G401 (cell line): ENCODE measurements around the gene KIAA0586. TPM values are rescaled to one million over a fixed set of nuclear protein-coding genes. Genes with fewer than 3 reads are reported as not detected.
"Not testable (repeated sequence)": the region's sequence is repeated elsewhere in the genome, so short reads cannot be mapped to it uniquely, and the experiment has no call there.

ENCODE experiments used
- DNase-seq: peaks from one replicate; pipeline ENCODE4 v3.0.0-alpha.2; 2015; ENCODE audit warnings: low spot score
- in situ Hi-C: cut with HindIII; loops from 2 replicates; pipeline ENCODE4 v1.10.0; 2016; ENCODE audit warnings: low sequenced_read_pairs, mixed read lengths
- total RNA-seq: library from RNA; depleted of rRNA; stranded (reverse); fragments of >200 nt; shearing (Covaris generic); gene quantifications from 2 replicates; pipeline ENCODE4 v1.2.3, GENCODE V29; 2014; rRNA removed

The KIAA0586 gene
- total RNA-seq = 13.8 and 16.6 TPM in 2 replicates

GRCh38 chr14:58427281-58428117, at the start of gene KIAA0586, which contains the start of gene TIMM9:
Gene KIAA0586, plus strand, starts transcription at chr14:58427719. Its CDS starts 546 bp downstream, at chr14:58428265.
Gene TIMM9, minus strand, starts transcription at chr14:58427531. Its CDS starts 15,586 bp downstream, at chr14:58411945.
- in situ Hi-C loops = no loop called here

DNA sequence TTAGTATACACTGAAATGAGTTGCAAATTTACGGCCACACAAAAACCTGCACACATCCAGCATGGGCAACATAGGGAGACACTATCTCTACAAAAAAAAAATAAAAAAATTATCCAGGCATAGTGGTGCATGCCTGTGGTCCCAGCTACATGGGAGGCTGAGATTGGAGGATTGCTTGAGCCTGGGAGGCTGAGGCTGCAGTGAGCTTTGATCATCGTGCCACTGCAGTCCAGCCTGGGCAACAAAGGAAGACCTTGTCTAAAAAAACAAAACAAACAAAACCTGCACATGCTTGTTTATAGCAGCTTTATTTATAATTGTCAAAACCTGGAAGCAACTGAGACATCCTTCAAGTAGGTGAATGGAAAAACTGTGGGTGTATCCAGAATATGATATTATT, 36.7 kb upstream of the KIAA0586 start:
- in situ Hi-C loops = no loop called here
- DNase-seq = no peak

More at GRCh38 chr14:58427281-58428117, at the start of gene KIAA0586, which contains the start of gene TIMM9:
- peak; percentile 97 for DNase-seq

DNA sequence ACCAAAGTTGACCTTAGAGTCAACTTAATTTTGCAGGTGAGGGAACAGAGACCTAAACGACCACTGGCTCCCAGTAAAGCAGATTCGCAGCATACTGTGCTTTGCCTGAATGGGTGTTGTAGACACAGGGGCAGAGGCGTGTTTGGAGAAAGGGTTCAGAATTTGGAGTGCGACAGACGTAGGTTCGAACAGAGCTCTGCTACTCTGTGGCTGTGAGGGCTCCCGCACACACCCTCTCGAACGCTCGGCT, 32.0 kb upstream of the KIAA0586 start:
- in situ Hi-C loops = no loop called here
- no peak for DNase-seq

DNA sequence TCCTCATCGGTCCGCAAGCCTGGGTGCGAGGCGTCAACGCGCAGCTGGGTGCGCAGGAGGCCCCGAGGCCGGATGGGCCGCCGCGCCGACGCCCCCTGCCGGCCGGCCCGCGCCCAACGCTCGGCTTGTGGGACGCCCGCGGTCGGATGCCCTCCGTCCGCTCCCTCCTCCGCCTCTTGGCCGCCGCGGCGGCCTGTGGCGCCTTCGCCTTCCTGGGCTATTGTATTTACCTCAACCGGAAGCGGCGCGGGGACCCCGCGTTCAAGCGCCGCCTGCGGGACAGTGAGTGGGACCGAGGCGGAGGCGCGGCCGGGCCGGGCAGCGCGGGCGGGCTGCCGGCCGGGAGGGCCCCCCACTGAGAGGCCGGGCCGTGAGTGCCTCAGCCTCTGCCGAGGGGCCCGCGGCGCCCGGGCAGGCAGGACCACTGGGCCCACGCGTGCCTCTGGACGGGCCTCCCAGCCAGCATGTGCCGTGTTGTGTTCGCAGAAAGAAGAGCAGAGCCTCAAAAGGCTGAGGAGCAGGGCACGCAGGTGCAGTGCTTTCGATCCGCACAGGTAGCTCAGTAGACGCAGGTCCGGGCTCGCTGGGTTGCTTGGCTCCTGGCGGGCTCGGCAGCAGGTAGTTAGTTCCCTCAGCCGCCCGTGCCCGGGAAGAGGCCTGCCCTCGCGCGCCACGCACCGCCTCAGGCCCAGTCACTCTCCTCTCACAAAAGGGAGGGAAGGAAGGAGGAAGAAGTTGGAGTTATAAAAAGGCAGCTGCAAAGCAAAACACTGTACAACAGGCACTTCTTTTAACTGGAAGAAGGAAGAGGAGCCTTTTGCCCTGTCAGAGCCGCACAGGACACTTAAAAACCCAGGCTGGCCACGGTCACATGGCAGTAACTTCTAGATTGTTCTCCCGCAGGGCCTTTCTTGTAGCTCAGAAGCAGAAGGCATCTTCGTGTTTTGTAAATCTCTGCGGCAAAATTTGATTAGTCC, 31.4 kb upstream of the KIAA0586 start, which contains the start of gene TOMM20L:
Gene TOMM20L, plus strand, starts transcription at position 119 of the 977 bp plus-strand sequence. Its CDS starts 28 bp downstream, at position 147.
- peak; percentile 50 for DNase-seq
- in situ Hi-C loops = no loop called here

DNA sequence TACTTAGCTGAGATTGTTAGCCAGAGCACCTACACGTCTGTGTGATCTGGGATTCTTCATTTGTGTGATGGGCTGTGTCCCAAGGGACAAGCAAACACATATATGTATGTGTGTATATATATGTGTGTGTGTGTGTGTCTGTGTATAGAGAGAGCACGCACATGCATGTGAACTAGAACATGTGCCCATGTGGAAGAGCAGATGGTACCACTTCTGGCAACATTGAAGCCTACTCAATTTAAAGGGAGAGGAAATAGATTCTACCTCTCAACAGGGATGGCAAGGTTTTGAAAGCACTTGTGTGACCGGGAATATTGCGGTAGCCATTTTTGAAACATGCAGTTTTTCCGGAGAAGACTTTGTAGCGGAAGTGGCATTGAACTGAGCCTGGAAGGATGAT, 30.4 kb upstream of the KIAA0586 start:
- in situ Hi-C loops = no loop called here
- DNase-seq = no peak

DNA sequence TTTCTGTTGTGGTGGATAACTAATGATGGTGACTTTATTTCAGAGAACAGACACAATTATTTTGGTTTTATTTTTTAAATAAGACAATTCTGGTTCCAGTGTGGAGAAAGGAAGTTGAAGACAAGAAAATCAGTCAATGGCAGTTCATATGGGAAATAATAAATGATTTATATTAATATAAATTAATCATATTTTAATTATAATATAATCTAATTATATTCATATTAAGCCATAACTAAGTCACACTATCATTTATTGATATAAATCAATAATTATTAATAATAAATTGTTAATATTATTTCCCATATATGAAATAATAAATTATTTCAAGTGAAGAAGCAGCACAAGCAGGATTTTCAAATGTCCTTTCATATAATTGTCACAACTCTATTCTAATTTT, 29.0 kb upstream of the KIAA0586 start:
- no peak for DNase-seq
- in situ Hi-C loops = no loop called here

GRCh38 chr14:58398895-58399294, 28.6 kb upstream of the KIAA0586 start:
- DNase-seq = no peak
- in situ Hi-C loops = no loop called here

- in situ Hi-C loops = no loop called here
- no peak for DNase-seq
These were observed 25.9 kb upstream of the KIAA0586 start for GRCh38 chr14:58401587-58401986.

DNA sequence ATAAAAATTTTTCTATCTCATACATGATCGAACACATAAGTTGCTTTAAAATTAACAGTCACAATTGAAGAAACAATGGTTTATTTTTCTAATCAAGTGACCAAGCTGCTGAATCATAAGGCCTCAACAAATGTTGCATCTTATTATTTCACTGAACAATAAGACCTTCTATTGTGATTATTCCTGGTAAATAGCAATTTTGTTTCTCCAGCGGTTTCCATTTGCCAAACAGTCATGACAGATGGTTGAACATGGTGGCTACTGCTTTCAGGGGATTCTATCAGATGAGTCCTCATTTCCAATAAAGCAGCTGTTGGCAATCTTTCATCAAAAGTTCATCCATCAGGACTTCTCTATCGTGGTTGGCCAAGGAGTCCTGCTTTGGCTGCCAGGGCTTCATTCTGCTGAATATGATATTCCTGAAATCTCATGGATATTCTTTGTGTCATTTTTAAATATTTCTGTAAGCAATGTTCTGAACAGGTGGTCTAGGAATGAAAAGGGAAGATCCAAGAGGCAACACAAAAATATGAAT, 18.8 kb upstream of the KIAA0586 start:
- no peak for DNase-seq
- in situ Hi-C loops = no loop called here

DNA sequence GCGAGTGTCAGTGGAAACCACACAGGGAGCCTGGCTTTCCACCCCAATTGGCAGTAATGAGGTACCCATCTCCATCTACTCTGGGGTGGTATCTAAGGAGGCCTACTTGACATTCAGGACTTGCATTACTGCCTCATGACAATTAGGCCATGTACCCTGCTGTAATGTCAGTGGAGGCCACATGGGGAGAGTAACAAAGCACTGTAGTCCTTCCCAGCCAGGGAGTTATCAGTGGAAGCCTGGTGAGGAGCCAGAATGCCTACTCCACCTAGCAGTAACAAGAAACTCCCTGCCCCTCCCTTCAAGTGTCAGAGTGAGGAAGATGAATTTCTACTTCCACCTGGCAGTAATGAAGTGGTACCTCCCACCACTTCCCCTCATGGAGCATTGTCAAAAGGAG, 12.7 kb upstream of the KIAA0586 start:
- in situ Hi-C loops = no loop called here
- no peak for DNase-seq

DNA sequence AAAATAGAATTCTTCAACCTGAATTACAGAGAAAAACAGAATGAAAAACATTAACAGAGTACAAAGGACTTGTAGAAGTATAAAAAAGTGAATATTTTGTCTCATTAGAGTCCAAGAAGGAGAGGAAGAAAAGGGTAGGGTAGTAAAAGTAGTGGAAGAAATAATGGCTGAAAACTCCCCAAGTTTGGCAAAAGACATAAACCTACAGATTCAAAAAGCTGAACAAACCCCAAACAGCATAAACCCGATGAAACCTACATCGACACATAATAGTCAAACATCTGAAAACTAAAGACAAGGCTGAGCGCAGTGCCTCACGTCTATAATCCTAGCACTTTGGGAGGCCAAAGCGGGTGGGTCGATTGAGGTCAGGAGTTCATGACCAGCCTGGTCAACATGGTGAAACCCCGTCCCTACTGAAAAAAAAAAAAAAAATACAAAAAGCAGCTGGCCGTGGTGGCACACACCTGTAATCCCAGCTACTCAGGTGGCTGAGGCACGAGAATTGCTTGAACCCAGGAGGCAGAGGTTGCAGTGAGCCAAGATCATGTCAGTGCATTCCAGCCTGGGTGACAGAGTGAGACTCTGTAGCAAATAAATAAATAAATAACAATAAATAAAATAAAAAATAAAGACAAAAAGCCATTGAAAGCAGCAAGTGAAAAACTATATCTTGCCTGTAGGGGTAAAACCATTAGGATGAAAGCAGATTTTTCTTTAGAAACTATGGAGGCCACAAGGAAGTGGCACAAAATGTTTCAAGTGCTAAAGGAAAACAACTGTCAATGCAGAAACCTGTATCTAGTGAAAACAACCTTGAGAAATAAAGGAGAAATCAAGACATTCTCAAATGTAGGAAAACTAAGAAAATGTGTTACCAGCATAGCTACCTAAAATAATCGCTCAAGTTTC, 11.6 kb upstream of the KIAA0586 start:
- no peak for DNase-seq
- in situ Hi-C loops = no loop called here

- DNase-seq, in situ Hi-C loops: not testable (repeated sequence)
These were observed 10.6 kb upstream of the KIAA0586 start for GRCh38 chr14:58416934-58417333.

DNA sequence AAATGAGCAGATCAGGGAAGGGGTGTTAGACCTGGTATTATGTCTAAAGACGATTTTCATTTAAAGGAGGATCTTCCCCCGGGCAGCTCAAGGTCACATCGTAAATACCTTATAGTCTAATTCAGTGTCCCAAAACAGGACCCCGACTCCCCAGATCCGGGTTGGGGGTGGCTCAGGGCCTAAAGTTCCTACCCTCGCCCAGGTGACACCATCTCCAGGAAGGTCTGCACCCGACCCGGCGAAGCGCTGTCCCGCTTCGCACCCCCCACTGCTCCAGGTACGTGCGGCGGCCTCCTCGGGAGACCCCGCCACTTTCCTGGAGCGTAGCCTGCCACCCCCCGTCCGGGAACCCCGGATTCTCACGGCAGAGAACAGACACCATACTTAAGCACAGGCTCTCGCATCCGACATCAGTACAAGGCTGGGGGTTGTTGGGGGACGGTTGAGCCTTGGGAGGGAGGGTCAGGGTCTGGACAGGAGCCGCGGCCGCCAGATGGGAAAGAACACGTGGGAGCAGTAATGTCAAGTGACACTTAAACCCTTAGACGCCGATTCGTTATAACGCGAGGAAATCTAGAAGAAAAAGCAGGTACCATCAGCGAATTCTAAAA, 744 bp upstream of the KIAA0586 start:
- DNase-seq = peak; percentile 79

DNA sequence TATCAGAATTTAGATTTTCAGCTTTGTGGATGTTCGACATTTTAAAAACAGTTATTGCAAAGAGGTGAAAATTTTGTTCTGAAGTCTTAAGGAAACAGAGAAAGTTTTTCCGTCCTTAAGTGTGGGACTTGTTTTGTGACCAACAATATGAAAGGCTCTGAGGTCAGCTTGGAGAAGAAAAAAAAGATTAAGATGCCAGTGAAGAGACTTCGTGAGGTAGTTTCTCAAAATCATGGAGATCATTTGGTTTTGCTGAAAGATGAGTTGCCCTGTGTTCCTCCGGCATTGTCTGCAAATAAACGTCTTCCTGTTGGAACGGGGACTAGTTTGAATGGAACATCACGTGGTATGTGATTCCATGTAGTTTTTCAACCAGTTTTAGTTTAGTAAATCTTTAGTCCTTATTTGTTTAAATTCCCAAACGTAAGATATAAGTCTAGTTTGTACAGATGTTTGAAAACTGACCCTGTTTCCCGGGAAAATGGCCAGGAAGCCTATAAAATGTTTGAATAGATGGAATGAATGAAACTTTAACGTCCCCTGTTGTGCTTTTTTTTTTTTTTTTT, 682 bp downstream of the KIAA0586 start:
- in situ Hi-C loops = no loop called here
- peak; percentile 64 for DNase-seq

More for the DNA sequence above, 744 bp upstream of the KIAA0586 start:
- in situ Hi-C loops = no loop called here

DNA sequence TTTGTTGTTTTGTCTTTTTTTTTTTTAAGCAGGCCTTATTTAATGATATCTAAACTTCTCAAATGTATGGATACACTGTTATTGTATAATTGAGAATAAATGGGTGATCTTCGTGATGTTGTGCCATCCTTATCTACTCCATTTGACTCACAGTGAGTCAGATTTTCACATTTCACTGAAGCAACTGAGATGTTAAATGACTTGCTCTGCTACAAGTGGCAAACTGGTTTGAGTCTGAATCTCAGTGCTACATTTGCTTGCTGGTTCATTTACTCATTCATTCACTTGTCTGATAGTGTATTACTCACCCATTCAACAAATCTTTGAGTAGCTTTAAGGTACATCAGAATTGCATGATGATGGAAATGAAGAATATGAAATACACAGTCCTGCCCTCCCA, 2.6 kb downstream of the KIAA0586 start:
- in situ Hi-C loops = no loop called here
- DNase-seq = no peak

DNA sequence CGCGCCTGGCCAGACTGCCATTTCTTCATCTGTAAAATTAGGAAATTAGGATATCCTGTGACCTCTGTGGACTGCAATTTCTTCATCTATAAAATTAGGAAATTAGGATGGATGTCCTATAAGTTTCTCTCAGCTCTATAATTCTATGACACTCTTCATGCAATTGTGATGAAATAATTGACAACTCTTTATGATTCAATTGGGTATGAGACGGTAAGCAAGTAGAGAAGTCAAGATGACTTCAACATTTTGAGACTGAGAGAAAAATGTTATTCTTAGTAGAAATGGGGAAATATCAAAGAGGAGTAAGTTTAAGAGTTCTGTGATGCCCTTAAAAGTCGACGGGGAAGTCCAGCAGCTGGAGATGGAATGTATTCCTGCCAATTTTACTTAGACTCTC, 12.0 kb downstream of the KIAA0586 start:
- no peak for DNase-seq
- in situ Hi-C loops = no loop called here

DNA sequence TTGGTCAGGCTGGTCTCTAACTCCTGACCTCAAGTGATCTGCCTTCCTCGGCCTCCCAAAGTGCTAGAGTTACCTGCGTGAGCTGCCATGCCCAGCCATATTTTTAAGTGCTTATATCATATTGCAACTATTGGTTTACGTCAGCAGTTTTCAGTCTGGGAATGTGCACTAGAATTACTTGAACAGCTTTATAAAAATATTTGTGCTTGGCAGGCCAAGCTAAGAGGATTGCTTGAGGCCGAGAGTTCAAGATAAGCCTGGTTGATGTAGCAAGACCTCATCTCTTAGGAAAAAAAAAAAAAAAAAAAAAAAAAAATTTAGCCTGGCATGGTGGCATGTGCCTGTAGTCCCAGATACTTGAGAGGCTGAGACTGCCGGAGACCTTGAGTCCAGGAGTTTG, 17.1 kb downstream of the KIAA0586 start:
- in situ Hi-C loops = no loop called here
- DNase-seq = no peak
